Left hindlimb (tissue), 1 donor: ENCODE measurements around the gene THAP7.

Experiments used
- DNase-seq: peaks from one replicate; pipeline ENCODE4 v3.0.0-alpha.2; 2018

Gene THAP7

GRCh38 chr22:20962491-20962945 lies 39.4 kb downstream of the THAP7 start:
- DNase-seq: no peak

GRCh38 chr22:20960609-20961008 lies 41.3 kb downstream of the THAP7 start:
- no peak for DNase-seq

GRCh38 chr22:20959578-20960461 lies 42.1 kb downstream of the THAP7 start:
- DNase-seq: no peak

- DNase-seq: no peak
Observed at GRCh38 chr22:20957683-20958431, 44.1 kb downstream of the THAP7 start.

- DNase-seq: no peak
Observed at GRCh38 chr22:20957102-20957682, 44.7 kb downstream of the THAP7 start.

GRCh38 chr22:20956258-20957101 lies 45.4 kb downstream of the THAP7 start:
- no peak for DNase-seq

GRCh38 chr22:20955548-20955947 lies 46.4 kb downstream of the THAP7 start:
- DNase-seq: no peak

- no peak for DNase-seq
Observed at GRCh38 chr22:20953668-20954500, 48.0 kb downstream of the THAP7 start.

- no peak for DNase-seq
Observed at GRCh38 chr22:20953342-20953608, 48.6 kb downstream of the THAP7 start.

- DNase-seq: no peak
Observed at GRCh38 chr22:20952544-20953341, 49.2 kb downstream of the THAP7 start.

- no peak for DNase-seq
Observed at GRCh38 chr22:20951932-20952380, 50.0 kb downstream of the THAP7 start.

GRCh38 chr22:20951151-20951931 lies 50.6 kb downstream of the THAP7 start:
- DNase-seq: no peak

GRCh38 chr22:20949698-20950183 lies 52.2 kb downstream of the THAP7 start:
- DNase-seq: no peak
